ENCODE data around the gene SUSD1.
A peak's percentile ranks its signal among the peaks of the same experiment; 100 is the strongest.
"Not testable (repeated sequence)": the region's sequence is repeated elsewhere in the genome, so short reads cannot be mapped to it uniquely, and the experiment has no call there.

The SUSD1 gene

GRCh38 chr9:112158656-112159367 is 16.3 kb downstream of the SUSD1 start:
- H3K27me3 ChIP-seq (ENCODE audit: control insufficient read depth, insufficient read depth, low read length): no peaks in the 10 kb centered on the region
- WGBS (ENCODE audit: insufficient coverage, insufficient read length): no CpG with 5 or more reads among the region's 4 CpGs
- no peaks in the 10 kb centered on the region for H3K9me3 ChIP-seq (ENCODE audit: control insufficient read depth, insufficient read depth, low read length)
- no peak overlapping the region for H3K27ac ChIP-seq (ENCODE audit: low read length)
- no peak for DNase-seq (ENCODE audit: low read depth, low spot score)
- no peaks in the 10 kb centered on the region for H3K4me1 ChIP-seq (ENCODE audit: control insufficient read depth, insufficient read depth, low read length)
- H3K36me3 ChIP-seq (ENCODE audit: control insufficient read depth, insufficient read depth, low read length): no peaks in the 10 kb centered on the region
- H3K4me3 ChIP-seq (ENCODE audit: low read length): no peak overlapping the region

- no peak for DNase-seq (ENCODE audit: low read depth, low spot score)
- H3K36me3 ChIP-seq (ENCODE audit: control insufficient read depth, insufficient read depth, low read length): no peaks in the 10 kb centered on the region
- H3K9me3 ChIP-seq (ENCODE audit: control insufficient read depth, insufficient read depth, low read length): no peaks in the 10 kb centered on the region
- WGBS (ENCODE audit: insufficient coverage, insufficient read length): 100% methylated on average over 1 of the region's 5 CpGs
- H3K27me3 ChIP-seq (ENCODE audit: control insufficient read depth, insufficient read depth, low read length): no peaks in the 10 kb centered on the region
- no peaks in the 10 kb centered on the region for H3K4me1 ChIP-seq (ENCODE audit: control insufficient read depth, insufficient read depth, low read length)
- no peak overlapping the region for H3K27ac ChIP-seq (ENCODE audit: low read length)
- no peak overlapping the region for H3K4me3 ChIP-seq (ENCODE audit: low read length)
These were observed 17.1 kb downstream of the SUSD1 start for GRCh38 chr9:112157961-112158360.

- Histone ChIP-seq H3K9me3 (ENCODE audit: control insufficient read depth, insufficient read depth, low read length) (no peaks in the 10 kb centered on the region), H3K36me3 (ENCODE audit: control insufficient read depth, insufficient read depth, low read length) (no peaks in the 10 kb centered on the region), H3K4me1 (ENCODE audit: control insufficient read depth, insufficient read depth, low read length) (no peaks in the 10 kb centered on the region), H3K4me3 (ENCODE audit: low read length) (no peak overlapping the region), H3K27ac (ENCODE audit: low read length) (no peak overlapping the region), H3K27me3 (ENCODE audit: control insufficient read depth, insufficient read depth, low read length) (no peaks in the 10 kb centered on the region)
- no peak for DNase-seq (ENCODE audit: low read depth, low spot score)
- WGBS (ENCODE audit: insufficient coverage, insufficient read length): no CpG with 5 or more reads among the region's 1 CpG
These were observed 18.0 kb downstream of the SUSD1 start for GRCh38 chr9:112157087-112157486.

GRCh38 chr9:112149211-112149610 is 25.9 kb downstream of the SUSD1 start:
- 100% methylated on average over 1 of the region's 10 CpGs for WGBS (ENCODE audit: insufficient coverage, insufficient read length)
- no peaks in the 10 kb centered on the region for H3K36me3 ChIP-seq (ENCODE audit: control insufficient read depth, insufficient read depth, low read length)
- H3K27me3 ChIP-seq (ENCODE audit: control insufficient read depth, insufficient read depth, low read length): no peaks in the 10 kb centered on the region
- no peaks in the 10 kb centered on the region for H3K4me1 ChIP-seq (ENCODE audit: control insufficient read depth, insufficient read depth, low read length)
- no peaks in the 10 kb centered on the region for H3K9me3 ChIP-seq (ENCODE audit: control insufficient read depth, insufficient read depth, low read length)
- H3K4me3 ChIP-seq (ENCODE audit: low read length): no peak overlapping the region
- no peak for DNase-seq (ENCODE audit: low read depth, low spot score)
- H3K27ac ChIP-seq (ENCODE audit: low read length): no peak overlapping the region

GRCh38 chr9:112145886-112146285 is 29.2 kb downstream of the SUSD1 start:
- peak; percentile 22 for DNase-seq (ENCODE audit: low read depth, low spot score)
- Histone ChIP-seq H3K27ac (ENCODE audit: low read length) (no peak overlapping the region), H3K27me3 (ENCODE audit: control insufficient read depth, insufficient read depth, low read length) (no peaks in the 10 kb centered on the region), H3K4me1 (ENCODE audit: control insufficient read depth, insufficient read depth, low read length) (no peaks in the 10 kb centered on the region), H3K4me3 (ENCODE audit: low read length) (no peak overlapping the region), H3K36me3 (ENCODE audit: control insufficient read depth, insufficient read depth, low read length) (no peaks in the 10 kb centered on the region), H3K9me3 (ENCODE audit: control insufficient read depth, insufficient read depth, low read length) (no peaks in the 10 kb centered on the region)
- WGBS (ENCODE audit: insufficient coverage, insufficient read length): no CpG with 5 or more reads among the region's 1 CpG

GRCh38 chr9:112144807-112145206 is 30.3 kb downstream of the SUSD1 start:
- no CpG with 5 or more reads among the region's 2 CpGs for WGBS (ENCODE audit: insufficient coverage, insufficient read length)
- Histone ChIP-seq H3K9me3 (ENCODE audit: control insufficient read depth, insufficient read depth, low read length) (no peaks in the 10 kb centered on the region), H3K27ac (ENCODE audit: low read length) (no peak overlapping the region), H3K4me3 (ENCODE audit: low read length) (no peak overlapping the region), H3K36me3 (ENCODE audit: control insufficient read depth, insufficient read depth, low read length) (no peaks in the 10 kb centered on the region), H3K27me3 (ENCODE audit: control insufficient read depth, insufficient read depth, low read length) (no peaks in the 10 kb centered on the region), H3K4me1 (ENCODE audit: control insufficient read depth, insufficient read depth, low read length) (no peaks in the 10 kb centered on the region)
- DNase-seq (ENCODE audit: low read depth, low spot score): no peak

- H3K27ac ChIP-seq (ENCODE audit: low read length): no peak overlapping the region
These were observed 32.7 kb downstream of the SUSD1 start for GRCh38 chr9:112142420-112142819.

GRCh38 chr9:112140936-112141335 is 34.2 kb downstream of the SUSD1 start:
- no peak for DNase-seq (ENCODE audit: low read depth, low spot score)
- H3K4me3 ChIP-seq (ENCODE audit: low read length): no peak overlapping the region
- H3K9me3 ChIP-seq (ENCODE audit: control insufficient read depth, insufficient read depth, low read length): no peaks in the 10 kb centered on the region
- no peak overlapping the region for H3K27ac ChIP-seq (ENCODE audit: low read length)
- no peaks in the 10 kb centered on the region for H3K36me3 ChIP-seq (ENCODE audit: control insufficient read depth, insufficient read depth, low read length)
- WGBS (ENCODE audit: insufficient coverage, insufficient read length): no CpG with 5 or more reads among the region's 2 CpGs
- H3K27me3 ChIP-seq (ENCODE audit: control insufficient read depth, insufficient read depth, low read length): no peaks in the 10 kb centered on the region
- no peaks in the 10 kb centered on the region for H3K4me1 ChIP-seq (ENCODE audit: control insufficient read depth, insufficient read depth, low read length)

More at GRCh38 chr9:112142420-112142819, 32.7 kb downstream of the SUSD1 start:
- 100% methylated on average over 2 of the region's 3 CpGs for WGBS (ENCODE audit: insufficient coverage, insufficient read length)
- Histone ChIP-seq H3K9me3 (ENCODE audit: control insufficient read depth, insufficient read depth, low read length) (no peaks in the 10 kb centered on the region), H3K4me1 (ENCODE audit: control insufficient read depth, insufficient read depth, low read length) (no peaks in the 10 kb centered on the region), H3K27me3 (ENCODE audit: control insufficient read depth, insufficient read depth, low read length) (no peaks in the 10 kb centered on the region), H3K4me3 (ENCODE audit: low read length) (no peak overlapping the region), H3K36me3 (ENCODE audit: control insufficient read depth, insufficient read depth, low read length) (no peaks in the 10 kb centered on the region)
- no peak for DNase-seq (ENCODE audit: low read depth, low spot score)

GRCh38 chr9:112137066-112137465 is 38.0 kb downstream of the SUSD1 start:
- DNase-seq (ENCODE audit: low read depth, low spot score): no peak
- Histone ChIP-seq H3K4me3 (ENCODE audit: low read length) (no peak overlapping the region), H3K4me1 (ENCODE audit: control insufficient read depth, insufficient read depth, low read length) (no peaks in the 10 kb centered on the region), H3K27ac (ENCODE audit: low read length) (no peak overlapping the region), H3K27me3 (ENCODE audit: control insufficient read depth, insufficient read depth, low read length) (no peaks in the 10 kb centered on the region), H3K36me3 (ENCODE audit: control insufficient read depth, insufficient read depth, low read length) (no peaks in the 10 kb centered on the region), H3K9me3 (ENCODE audit: control insufficient read depth, insufficient read depth, low read length) (no peaks in the 10 kb centered on the region)
- WGBS (ENCODE audit: insufficient coverage, insufficient read length): no CpG with 5 or more reads among the region's 3 CpGs

- Histone ChIP-seq H3K27me3 (ENCODE audit: control insufficient read depth, insufficient read depth, low read length) (no peaks in the 10 kb centered on the region), H3K9me3 (ENCODE audit: control insufficient read depth, insufficient read depth, low read length) (no peaks in the 10 kb centered on the region), H3K4me1 (ENCODE audit: control insufficient read depth, insufficient read depth, low read length) (no peaks in the 10 kb centered on the region), H3K27ac (ENCODE audit: low read length) (no peak overlapping the region), H3K36me3 (ENCODE audit: control insufficient read depth, insufficient read depth, low read length) (no peaks in the 10 kb centered on the region), H3K4me3 (ENCODE audit: low read length) (no peak overlapping the region)
- no peak for DNase-seq (ENCODE audit: low read depth, low spot score)
- WGBS (ENCODE audit: insufficient coverage, insufficient read length): no CpG with 5 or more reads among the region's 4 CpGs
These were observed 39.4 kb downstream of the SUSD1 start for GRCh38 chr9:112135706-112136105.

- not testable (repeated sequence) for H3K27ac ChIP-seq (ENCODE audit: low read length); H3K4me1 ChIP-seq (ENCODE audit: control insufficient read depth, insufficient read depth, low read length); H3K27me3 ChIP-seq (ENCODE audit: control insufficient read depth, insufficient read depth, low read length); H3K36me3 ChIP-seq (ENCODE audit: control insufficient read depth, insufficient read depth, low read length); H3K9me3 ChIP-seq (ENCODE audit: control insufficient read depth, insufficient read depth, low read length); DNase-seq (ENCODE audit: low read depth, low spot score); H3K4me3 ChIP-seq (ENCODE audit: low read length)
- WGBS (ENCODE audit: insufficient coverage, insufficient read length): no CpG with 5 or more reads among the region's 1 CpG
These were observed 41.3 kb downstream of the SUSD1 start for GRCh38 chr9:112133806-112134205.

Measured in iPS DF 6.9 (cell line).